HCT116 (cell line): Measurements from ENCODE around the gene KDM3B. TPM values are rescaled to one million over a fixed set of nuclear protein-coding genes. Genes with fewer than 3 reads are reported as not detected.

Experiments used
- ATAC-seq: fragments of 200-7000 bp; cut with Tn5 transposase; 2 replicates; pipeline ENCODE4 v1.9.1; 2020; ENCODE audit warnings: mild to moderate bottlenecking, moderate library complexity
- BruUV-seq: library from RNA; stranded (reverse); fragments of 400-500 nt; replicated peaks from 2 replicates; lab custom pipeline; 2021; lab: Mats Ljungman, UMichigan
- CTCF ChIA-PET: fragments of 300-600 bp; sonication (Branson Sonifier 250); formaldehyde crosslinking; loops from one replicate; lab custom pipeline; 2021; ENCODE audit warnings: antibody characterized with exemption; lab: Charles Lee
- POLR2A ChIA-PET: fragments of 300-600, 350-600 bp; sonication (Branson Sonifier 250); formaldehyde crosslinking; loops from one replicate; lab custom pipeline; 2021; ENCODE audit warnings: antibody characterized with exemption; lab: Charles Lee
- RAD21 ChIA-PET, 2 experiments: fragments of 300-600 bp; sonication (Branson Sonifier 250); formaldehyde crosslinking; loops; one replicate each; lab custom pipeline; 2023; ENCODE audit warnings: low total read pairs in 2 of 2; ENCODE audit not compliant: uncharacterized antibody in 2 of 2, unreplicated experiment in 2 of 2, low non-redundant PET in 1 of 2; lab: Charles Lee
- DNase-seq: peaks from one replicate; pipeline ENCODE4 v3.0.0-alpha.2; 2010; ENCODE audit warnings: low read depth, low spot score
- H2AFZ ChIP-seq: fragments of 200-600 bp; shearing (Covaris generic), sonication (generic); 2 replicates; pipeline ENCODE4 v1.6.1; 2017; ENCODE audit warnings: low read depth, mixed run types, mixed read lengths, antibody characterized with exemption, low read length; ENCODE audit not compliant: poor library complexity, severe bottlenecking
- H3K27ac ChIP-seq: 2 replicates; pipeline ENCODE4 v1.5.1; 2012; ENCODE audit warnings: low read depth, low read length
- H3K27me3 ChIP-seq: fragments of 200-600 bp; sonication (generic); 2 replicates; pipeline ENCODE4 v1.6.1; 2016; ENCODE audit warnings: mixed run types, low read length, mixed read lengths; ENCODE audit not compliant: insufficient read depth
- H3K36me3 ChIP-seq, 2 experiments: fragments of 200-500 bp in 1 of 2; fragments of 200-600 bp in 1 of 2; sonication (Bioruptor generic) in 1 of 2; sonication (generic) in 1 of 2; 2 replicates each; pipeline versions ENCODE4 v1.5.1 to v1.6.1; 2014 to 2016; ENCODE audit warnings: low read length in 2 of 2, inconsistent platforms in 1 of 2, mixed read lengths in 1 of 2, mixed run types in 1 of 2; ENCODE audit not compliant: insufficient read depth in 2 of 2, control insufficient read depth in 1 of 2
- H3K4me1 ChIP-seq, 2 experiments: fragments of 200-600 bp in 1 of 2; sonication (generic) in 1 of 2; 2 replicates each; pipeline versions ENCODE4 v1.5.1 to v1.6.1; 2012 to 2017; ENCODE audit warnings: low read length in 2 of 2, inconsistent platforms in 1 of 2, mild to moderate bottlenecking in 1 of 2, mixed read lengths in 1 of 2, mixed run types in 1 of 2, moderate library complexity in 1 of 2; ENCODE audit not compliant: insufficient read depth in 2 of 2, control insufficient read depth in 1 of 2
- H3K4me2 ChIP-seq: fragments of 200-600 bp; sonication (generic); 2 replicates; pipeline ENCODE4 v1.6.1; 2017; ENCODE audit warnings: mixed run types, low read length, mixed read lengths
- H3K4me3 ChIP-seq, 2 experiments: fragments of 200-600 bp in 1 of 2; sonication (generic) in 1 of 2; replicated peaks in 1 of 2; 2 replicates each; pipeline ENCODE4 v1.5.1; 2011 to 2016; ENCODE audit warnings: low read length in 2 of 2, control low read depth in 1 of 2, low read depth in 1 of 2, mild to moderate bottlenecking in 1 of 2, mixed read lengths in 1 of 2, mixed run types in 1 of 2
- H3K79me2 ChIP-seq: fragments of 200-600 bp; sonication (generic); 2 replicates; pipeline ENCODE4 v1.6.1; 2017; ENCODE audit warnings: mild to moderate bottlenecking, mixed run types, low read length, moderate library complexity, mixed read lengths; ENCODE audit not compliant: insufficient read depth
- H3K9ac ChIP-seq: fragments of 200-600 bp; sonication (generic); 2 replicates; pipeline ENCODE4 v1.6.1; 2016; ENCODE audit warnings: low read length, mixed read lengths
- H3K9me2 ChIP-seq: fragments of 200-600 bp; sonication (generic), shearing (Covaris generic); 2 replicates; pipeline ENCODE4 v1.6.1; 2017; ENCODE audit warnings: mixed run types, mild to moderate bottlenecking, moderate library complexity; ENCODE audit not compliant: insufficient read depth
- H3K9me3 ChIP-seq, 2 experiments: fragments of 200-500 bp in 1 of 2; fragments of 200-600 bp in 1 of 2; sonication (Bioruptor generic) in 1 of 2; sonication (generic) in 1 of 2; 2 replicates each; pipeline ENCODE4 v1.6.1; 2014 to 2017; ENCODE audit warnings: low read length in 2 of 2, mixed read lengths in 2 of 2, inconsistent platforms in 1 of 2, low read depth in 1 of 2, mild to moderate bottlenecking in 1 of 2, mixed run types in 1 of 2, moderate library complexity in 1 of 2; ENCODE audit not compliant: control insufficient read depth in 1 of 2, insufficient read depth in 1 of 2
- H4K20me1 ChIP-seq: fragments of 200-600 bp; sonication (generic), shearing (Covaris generic); 2 replicates; pipeline ENCODE4 v1.6.1; 2017; ENCODE audit warnings: mixed run types, mild to moderate bottlenecking, moderate library complexity; ENCODE audit not compliant: insufficient read depth
- CBX3 ChIP-seq: IDR thresholded peaks from 2 replicates; pipeline ENCODE4 v1.6.1; 2012; ENCODE audit warnings: low read depth
- EGR1 ChIP-seq: IDR thresholded peaks from 2 replicates; pipeline ENCODE4 v1.6.1; 2012; ENCODE audit warnings: low read depth
- EZH2 ChIP-seq: fragments of 200-600 bp; sonication (generic); IDR thresholded peaks from 2 replicates; pipeline ENCODE4 v1.6.1; 2017; ENCODE audit warnings: antibody characterized with exemption, mixed run types
- FOSL1 ChIP-seq: IDR thresholded peaks from 2 replicates; pipeline ENCODE4 v1.6.1; 2012; ENCODE audit warnings: low read depth
- POLR2AphosphoS5 ChIP-seq: IDR thresholded peaks from 2 replicates; pipeline ENCODE4 v1.6.1; 2011; ENCODE audit warnings: mild to moderate bottlenecking, low read depth, low read length, moderate library complexity
- RAD21 ChIP-seq: IDR thresholded peaks from 2 replicates; pipeline ENCODE4 v1.6.1; 2012; ENCODE audit warnings: low read depth, mild to moderate bottlenecking
- REST ChIP-seq: IDR thresholded peaks from 2 replicates; pipeline ENCODE4 v1.6.1; 2012; ENCODE audit warnings: low read depth
- SIN3A ChIP-seq: IDR thresholded peaks from 2 replicates; pipeline ENCODE4 v1.6.1; 2012; ENCODE audit warnings: low read depth
- SP1 ChIP-seq: IDR thresholded peaks from 2 replicates; pipeline ENCODE4 v1.6.1; 2012; ENCODE audit warnings: low read depth
- SRF ChIP-seq: IDR thresholded peaks from 2 replicates; pipeline ENCODE4 v1.6.1; 2012; ENCODE audit warnings: low read depth
- TCF7L2 ChIP-seq: IDR thresholded peaks from 2 replicates; pipeline ENCODE4 v1.7.0; 2011; ENCODE audit warnings: borderline replicate concordance, inconsistent platforms; ENCODE audit not compliant: insufficient read depth, insufficient read length; ENCODE audit errors: extremely low read depth
- YY1 ChIP-seq: IDR thresholded peaks from 2 replicates; pipeline ENCODE4 v1.6.1; 2011; ENCODE audit warnings: low read length, low read depth, moderate library complexity, mild to moderate bottlenecking; ENCODE audit not compliant: insufficient replicate concordance; ENCODE audit errors: extremely low read depth
- ZFX ChIP-seq: fragments of 450-650 bp; IDR thresholded peaks from 2 replicates; pipeline ENCODE4 v1.6.1; 2017
- intact Hi-C: fragments of 100-400 bp; cut with micrococcal nuclease; formaldehyde crosslinking; loops from 2 replicates; pipeline ENCODE4 v1.10.0; 2022
- total RNA-seq: library from RNA; stranded (reverse); gene quantifications from one replicate; pipeline ENCODE4 v1.2.1, GENCODE V29; 2021; ENCODE audit not compliant: unreplicated experiment
- TF ChIP-seq, protein P1 (sequence below): IDR thresholded peaks from 2 replicates; pipeline ENCODE4 v1.6.1; 2012
- TF ChIP-seq, protein P2 (sequence below), 3 experiments: fragments of 200-600 bp in 1 of 3; sonication (generic) in 1 of 3; IDR thresholded peaks in 2 of 3; conservative IDR thresholded peaks in 1 of 3; 2 replicates each; pipeline ENCODE4 v1.5.1; 2012 to 2017; ENCODE audit warnings: low read depth in 2 of 3, low read length in 2 of 3, antibody characterized with exemption in 1 of 3, borderline replicate concordance in 1 of 3, control low read depth in 1 of 3, mild to moderate bottlenecking in 1 of 3, mixed read lengths in 1 of 3, mixed run types in 1 of 3, moderate library complexity in 1 of 3; ENCODE audit not compliant: insufficient read depth in 1 of 3
- TF ChIP-seq, protein P3 (sequence below): IDR thresholded peaks from 2 replicates; pipeline ENCODE4 v1.6.1; 2012

Gene KDM3B
- total RNA-seq, 1 experiment from 2014 or later: 65.1 TPM

DNA sequence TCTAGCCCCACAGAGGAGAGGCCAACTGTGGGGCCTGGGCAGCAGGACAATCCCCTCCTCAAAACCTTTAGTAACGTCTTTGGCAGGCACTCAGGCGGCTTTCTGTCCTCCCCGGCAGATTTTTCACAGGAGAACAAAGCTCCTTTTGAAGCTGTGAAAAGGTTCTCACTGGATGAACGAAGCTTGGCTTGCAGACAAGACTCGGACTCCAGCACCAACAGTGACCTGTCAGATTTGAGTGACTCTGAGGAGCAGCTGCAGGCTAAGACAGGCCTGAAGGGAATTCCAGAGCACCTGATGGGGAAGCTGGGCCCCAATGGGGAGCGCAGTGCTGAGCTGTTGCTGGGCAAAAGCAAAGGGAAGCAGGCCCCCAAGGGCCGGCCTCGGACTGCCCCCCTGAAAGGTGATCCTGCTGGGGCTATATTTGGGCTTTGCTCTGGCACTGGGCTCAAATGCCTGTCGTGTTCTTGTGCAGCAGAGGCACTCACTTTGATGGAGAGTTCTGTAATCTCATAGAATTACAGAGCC lies 39.4 kb downstream of the KDM3B start:
- ChIA-PET POLR2A (no interaction called here), CTCF (no interaction called here)
- no peaks in the 10 kb centered on the region for H3K4me1 ChIP-seq

More for the DNA sequence above, 39.4 kb downstream of the KDM3B start:
- Histone ChIP-seq H3K9me3 (no peaks in the 10 kb centered on the region), H3K9me2 (no peaks in the 10 kb centered on the region), H4K20me1 (no peaks in the 10 kb centered on the region), H3K9ac (no peak overlapping the region), H3K27ac (no peak overlapping the region), H3K4me2 (no peak overlapping the region), H3K27me3 (no peaks in the 10 kb centered on the region), H3K4me3 (no peak overlapping the region), H3K36me3 (peaks cover 17 to 37% of the 10 kb centered on the region in 2 experiments; a peak in 3 of 4 replicates), H2AFZ (no peak overlapping the region), H3K79me2 (no peaks in the 10 kb centered on the region)
- ATAC-seq (no peak), DNase-seq (no peak)
- RAD21 ChIA-PET: no interaction called here
- BruUV-seq: no TSS peak
- TF ChIP-seq POLR2AphosphoS5 (no peak), YY1 (no peak), EGR1 (no peak), EZH2 (no peak), FOSL1 (no peak), ZFX (no peak), CBX3 (no peak), SP1 (no peak), TCF7L2 (no peak), RAD21 (no peak), SRF (no peak), SIN3A (no peak), REST (no peak)
- TF ChIP-seq, protein P1, sequence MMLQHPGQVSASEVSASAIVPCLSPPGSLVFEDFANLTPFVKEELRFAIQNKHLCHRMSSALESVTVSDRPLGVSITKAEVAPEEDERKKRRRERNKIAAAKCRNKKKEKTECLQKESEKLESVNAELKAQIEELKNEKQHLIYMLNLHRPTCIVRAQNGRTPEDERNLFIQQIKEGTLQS: no peak
- TF ChIP-seq, protein P2, sequence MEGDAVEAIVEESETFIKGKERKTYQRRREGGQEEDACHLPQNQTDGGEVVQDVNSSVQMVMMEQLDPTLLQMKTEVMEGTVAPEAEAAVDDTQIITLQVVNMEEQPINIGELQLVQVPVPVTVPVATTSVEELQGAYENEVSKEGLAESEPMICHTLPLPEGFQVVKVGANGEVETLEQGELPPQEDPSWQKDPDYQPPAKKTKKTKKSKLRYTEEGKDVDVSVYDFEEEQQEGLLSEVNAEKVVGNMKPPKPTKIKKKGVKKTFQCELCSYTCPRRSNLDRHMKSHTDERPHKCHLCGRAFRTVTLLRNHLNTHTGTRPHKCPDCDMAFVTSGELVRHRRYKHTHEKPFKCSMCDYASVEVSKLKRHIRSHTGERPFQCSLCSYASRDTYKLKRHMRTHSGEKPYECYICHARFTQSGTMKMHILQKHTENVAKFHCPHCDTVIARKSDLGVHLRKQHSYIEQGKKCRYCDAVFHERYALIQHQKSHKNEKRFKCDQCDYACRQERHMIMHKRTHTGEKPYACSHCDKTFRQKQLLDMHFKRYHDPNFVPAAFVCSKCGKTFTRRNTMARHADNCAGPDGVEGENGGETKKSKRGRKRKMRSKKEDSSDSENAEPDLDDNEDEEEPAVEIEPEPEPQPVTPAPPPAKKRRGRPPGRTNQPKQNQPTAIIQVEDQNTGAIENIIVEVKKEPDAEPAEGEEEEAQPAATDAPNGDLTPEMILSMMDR (IDR thresholded peaks at IDR 0.05 in 2 of 3, conservative IDR thresholded peaks at IDR 0.05 in 1 of 3; ENCODE audit: borderline replicate concordance in 1 of 3, insufficient read depth in 1 of 3, low read depth in 2 of 3, low read length in 2 of 3): no peak
- TF ChIP-seq, protein P3, sequence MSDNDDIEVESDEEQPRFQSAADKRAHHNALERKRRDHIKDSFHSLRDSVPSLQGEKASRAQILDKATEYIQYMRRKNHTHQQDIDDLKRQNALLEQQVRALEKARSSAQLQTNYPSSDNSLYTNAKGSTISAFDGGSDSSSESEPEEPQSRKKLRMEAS: no peak
- intact Hi-C loops: no loop called here
